NCI-H345 treated with DMSO at 0.1 percent for 48 hours (cell line): ENCODE results near the gene EEPD1.

Source experiments
- DNase-seq: peaks from one replicate; lab custom pipeline; 2025; ENCODE audit not compliant: unreplicated experiment; lab: John Stamatoyannopoulos, UW

Gene EEPD1

GRCh38 chr7:36245684-36246299, 92.7 kb downstream of the EEPD1 start:
- DNase-seq = no peak

- DNase-seq = no peak
Observed at GRCh38 chr7:36249091-36249490, 96.0 kb downstream of the EEPD1 start.

- DNase-seq = no peak
Observed at GRCh38 chr7:36253699-36254098, 100.6 kb downstream of the EEPD1 start.

GRCh38 chr7:36258510-36259259, 105.6 kb downstream of the EEPD1 start:
- peak; percentile 85 for DNase-seq

- DNase-seq = no peak
Observed at GRCh38 chr7:36260481-36260880, 107.4 kb downstream of the EEPD1 start.

GRCh38 chr7:36261019-36261754, 108.1 kb downstream of the EEPD1 start:
- DNase-seq = no peak

GRCh38 chr7:36262309-36263094, 109.4 kb downstream of the EEPD1 start:
- no peak for DNase-seq

- no peak for DNase-seq
Observed at GRCh38 chr7:36263095-36263484, 110.0 kb downstream of the EEPD1 start.

GRCh38 chr7:36264123-36264801, 111.2 kb downstream of the EEPD1 start:
- no peak for DNase-seq

- DNase-seq = no peak
Observed at GRCh38 chr7:36264913-36265516, 112.0 kb downstream of the EEPD1 start.

- no peak for DNase-seq
Observed at GRCh38 chr7:36265680-36266079, 112.6 kb downstream of the EEPD1 start.

- DNase-seq = no peak
Observed at GRCh38 chr7:36266190-36266589, 113.1 kb downstream of the EEPD1 start.

- DNase-seq = no peak
Observed at GRCh38 chr7:36266683-36267082, 113.6 kb downstream of the EEPD1 start.

GRCh38 chr7:36272211-36272566, 119.1 kb downstream of the EEPD1 start:
- DNase-seq = no peak

- DNase-seq = no peak
Observed at GRCh38 chr7:36272567-36273269, 119.7 kb downstream of the EEPD1 start.

- no peak for DNase-seq
Observed at GRCh38 chr7:36273836-36274235, 120.8 kb downstream of the EEPD1 start.

- no peak for DNase-seq
Observed at GRCh38 chr7:36275735-36276284, 122.8 kb downstream of the EEPD1 start.

GRCh38 chr7:36276428-36277248, 123.6 kb downstream of the EEPD1 start:
- DNase-seq = no peak

GRCh38 chr7:36277249-36277542, 124.1 kb downstream of the EEPD1 start:
- DNase-seq = no peak
